GM19099 (cell line): ENCODE results near the gene DPH7.

Source experiments
- POLR2A ChIP-seq: IDR thresholded peaks from 3 replicates; pipeline ENCODE4 v1.6.1; 2011; ENCODE audit warnings: low read depth; ENCODE audit not compliant: insufficient read length; ENCODE audit errors: extremely low read depth

The DPH7 gene

DNA sequence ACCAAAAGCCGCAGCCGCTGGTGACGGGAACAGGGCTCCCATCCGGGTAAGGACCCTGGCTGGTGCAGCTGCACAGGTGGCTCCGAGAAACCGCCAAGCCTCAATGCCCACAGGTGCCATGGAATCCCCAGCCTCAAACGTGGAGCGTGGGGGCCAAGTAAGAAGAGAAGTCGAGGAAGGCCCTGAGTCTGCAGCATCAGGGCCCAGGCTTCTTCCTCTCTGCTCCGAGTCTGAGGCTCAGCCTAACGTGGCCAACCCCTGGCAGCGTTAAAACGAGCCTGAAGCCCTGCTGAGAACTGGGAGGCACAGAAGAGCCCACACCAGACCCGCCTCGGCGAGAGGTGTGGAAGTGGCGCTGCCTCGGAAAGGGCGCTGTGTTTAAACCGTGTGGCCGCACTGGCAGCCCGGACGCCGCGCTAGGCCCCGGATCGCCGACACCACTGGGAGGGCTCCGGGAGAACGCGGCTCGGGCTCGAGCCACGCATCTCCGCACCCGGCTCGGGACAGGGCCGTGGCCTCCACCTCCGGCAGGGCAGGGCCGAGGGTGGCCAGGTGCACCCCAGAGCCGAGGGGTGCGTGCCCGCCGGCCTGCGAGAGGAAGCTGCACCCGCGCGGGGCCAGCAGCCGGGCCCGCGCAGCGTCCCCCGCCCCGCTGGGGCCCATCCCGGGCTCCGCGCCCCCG lies 10.9 kb upstream of the DPH7 start:
- no peak for TF ChIP-seq POLR2A

DNA sequence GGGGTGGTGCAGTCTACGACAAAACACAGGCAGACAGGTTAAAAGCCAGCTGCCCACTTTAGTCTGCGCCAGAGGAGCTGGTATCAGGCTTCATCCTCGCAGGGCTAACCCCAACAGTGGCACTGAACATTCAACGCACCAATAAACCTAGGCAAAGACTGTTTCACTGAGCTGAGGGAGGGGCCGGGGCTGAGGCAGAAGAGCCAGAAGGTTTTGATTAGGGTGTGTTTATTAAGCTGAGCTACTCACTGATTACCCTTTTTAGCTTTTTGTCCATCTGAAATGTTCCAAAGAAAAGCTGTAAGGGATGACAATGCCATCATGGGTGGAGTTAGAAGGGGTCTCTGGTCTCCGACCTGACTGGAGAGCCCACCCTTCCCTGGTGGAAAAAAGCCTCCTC lies 10.2 kb upstream of the DPH7 start:
- TF ChIP-seq POLR2A = no peak

DNA sequence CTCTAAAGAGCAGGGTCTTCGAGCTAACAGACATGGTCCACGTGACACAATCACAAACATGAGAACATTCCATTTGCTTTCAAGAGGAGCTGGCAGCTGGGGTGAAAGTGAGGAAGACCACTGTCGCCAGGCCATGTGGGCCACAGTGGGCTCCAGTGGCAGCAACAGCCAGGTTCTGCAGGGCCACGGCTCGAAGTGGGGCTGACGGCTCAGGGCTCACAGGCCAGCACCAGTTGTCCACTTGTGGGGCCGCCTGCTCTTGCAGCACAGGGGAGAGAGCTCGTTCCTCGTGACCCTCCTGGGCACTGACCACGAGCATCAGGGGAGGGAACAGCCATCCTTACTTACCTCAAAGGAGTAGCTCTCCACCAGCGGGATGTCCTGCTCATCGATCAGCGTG lies 9.6 kb upstream of the DPH7 start:
- no peak for TF ChIP-seq POLR2A

DNA sequence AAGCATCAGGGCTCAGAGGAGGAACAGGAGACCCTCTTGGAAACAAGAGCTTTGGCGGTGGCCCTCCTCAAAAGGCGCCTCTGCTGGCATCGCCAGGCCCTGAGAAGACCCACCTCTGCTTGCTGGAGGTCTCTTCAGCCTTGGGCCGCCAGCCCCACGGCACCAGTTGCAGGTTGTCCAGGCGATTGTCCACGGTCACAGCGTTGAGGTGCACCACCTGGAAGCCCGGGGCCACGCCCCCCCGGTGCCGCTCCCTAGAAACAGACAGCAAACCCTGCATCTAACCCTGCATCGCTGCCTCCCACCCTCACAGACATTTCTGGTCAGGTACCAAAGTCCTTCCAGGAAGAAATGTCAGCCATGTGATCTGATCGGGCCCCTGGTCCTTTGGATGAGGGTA lies 8.1 kb upstream of the DPH7 start:
- TF ChIP-seq POLR2A = no peak

DNA sequence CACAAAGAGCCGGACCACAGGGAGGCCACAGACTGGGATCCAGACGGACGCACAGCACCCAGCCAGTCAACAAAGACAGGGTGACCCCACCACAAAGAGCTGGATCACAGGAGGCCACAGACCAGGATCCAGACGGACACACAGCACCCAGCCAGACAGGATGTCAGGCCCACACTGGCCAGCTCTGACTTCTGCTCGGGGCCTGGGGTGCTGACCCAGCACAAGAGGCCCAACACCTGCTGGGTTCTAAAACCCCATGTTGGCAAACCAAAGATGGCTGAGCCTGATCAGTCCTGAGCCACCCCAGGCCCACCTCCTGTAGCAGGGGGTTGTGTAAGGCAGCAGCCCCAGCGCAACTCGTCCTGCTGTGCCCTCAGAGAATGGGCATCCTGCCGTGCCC lies 5.2 kb upstream of the DPH7 start:
- no peak for TF ChIP-seq POLR2A

DNA sequence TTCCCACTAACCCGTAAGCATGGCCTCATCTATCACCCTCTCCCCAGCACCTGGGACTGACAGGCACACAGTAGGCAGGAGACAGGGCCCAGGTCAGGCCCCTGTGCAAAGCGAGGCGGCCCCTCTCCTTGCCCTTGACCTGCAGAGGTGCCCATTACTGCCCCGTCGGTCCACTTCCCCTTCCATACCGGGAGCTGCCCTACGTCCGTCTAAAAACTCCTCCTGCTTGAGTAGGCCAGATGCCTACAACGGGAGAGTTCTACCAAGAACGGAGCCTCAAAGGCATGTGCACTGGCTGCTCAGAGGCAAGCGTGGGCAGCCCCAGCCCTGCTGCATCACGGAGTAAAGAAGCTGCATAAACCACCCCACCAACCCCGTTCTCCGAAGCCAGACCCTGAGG lies 4.6 kb upstream of the DPH7 start:
- no peak for TF ChIP-seq POLR2A

DNA sequence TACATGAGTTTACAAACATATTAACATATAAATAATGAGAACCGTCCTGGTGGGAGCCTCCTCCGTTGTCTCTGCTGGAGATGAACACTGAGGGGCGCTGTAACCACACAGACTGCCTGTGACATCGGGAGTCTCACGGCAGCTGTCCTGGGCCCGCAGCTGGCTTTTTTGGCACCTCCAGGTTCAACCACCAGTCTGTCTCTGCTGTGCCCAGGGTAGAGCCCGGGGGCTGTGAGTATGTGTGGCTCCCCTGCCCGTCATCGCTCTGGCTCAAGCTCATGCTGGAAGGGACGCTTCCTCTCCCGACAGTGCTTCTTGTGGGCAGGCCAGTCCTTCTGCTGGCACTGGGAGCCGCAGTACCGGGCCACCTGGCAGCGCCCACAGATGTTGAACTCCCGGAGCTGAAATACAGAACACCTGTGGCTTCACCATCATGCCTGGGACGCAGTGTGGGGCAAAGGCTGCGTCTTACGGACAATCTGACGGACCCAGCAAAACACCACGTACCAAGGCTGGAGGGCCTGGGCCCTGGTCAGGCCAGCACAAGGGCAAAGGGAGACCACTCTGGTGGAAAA lies 3.6 kb upstream of the DPH7 start:
- no peak for TF ChIP-seq POLR2A

DNA sequence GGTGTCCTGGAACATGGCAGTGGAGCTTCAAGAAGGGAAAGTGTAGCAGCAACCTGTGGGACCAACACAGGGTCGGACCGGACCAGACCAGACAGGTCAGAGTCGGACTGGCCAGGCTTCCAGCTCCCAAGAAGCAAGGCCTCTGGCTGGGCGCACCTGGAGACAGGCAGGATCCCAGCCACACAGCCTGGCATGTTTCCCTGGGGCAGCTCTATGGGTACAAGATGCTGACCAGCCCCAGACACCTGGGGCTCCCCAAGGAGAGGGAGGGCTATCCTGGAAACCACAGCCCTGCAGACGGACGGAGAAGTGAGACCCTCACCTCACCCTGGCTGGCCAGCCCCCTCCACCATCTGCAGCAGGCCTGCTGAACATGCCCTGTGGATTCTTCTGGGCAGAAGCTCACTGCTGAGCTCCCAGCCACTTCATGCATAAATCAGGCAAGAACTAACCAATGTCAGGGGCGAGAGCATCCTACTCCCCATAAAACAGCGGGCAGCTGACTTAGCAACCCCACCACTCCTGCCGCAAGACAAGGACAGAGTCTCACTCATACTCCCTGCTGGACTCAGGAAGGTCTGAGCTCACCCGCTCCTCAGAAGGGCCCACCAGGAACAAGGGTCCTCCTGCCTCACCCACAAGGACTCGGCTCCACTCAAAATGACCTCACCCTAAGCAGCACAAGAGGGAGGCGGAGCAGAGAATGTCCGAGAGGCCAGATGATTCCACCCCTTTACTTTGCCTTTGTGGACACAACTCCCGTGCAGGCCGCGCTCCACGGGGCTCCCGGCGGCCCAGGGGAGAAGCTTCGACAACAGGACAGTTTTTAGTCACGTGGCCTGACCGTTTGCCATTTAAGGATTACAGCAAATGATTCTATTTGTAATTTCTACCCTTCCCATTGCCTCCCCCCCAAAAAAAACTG lies 2.9 kb upstream of the DPH7 start:
- no peak for TF ChIP-seq POLR2A

DNA sequence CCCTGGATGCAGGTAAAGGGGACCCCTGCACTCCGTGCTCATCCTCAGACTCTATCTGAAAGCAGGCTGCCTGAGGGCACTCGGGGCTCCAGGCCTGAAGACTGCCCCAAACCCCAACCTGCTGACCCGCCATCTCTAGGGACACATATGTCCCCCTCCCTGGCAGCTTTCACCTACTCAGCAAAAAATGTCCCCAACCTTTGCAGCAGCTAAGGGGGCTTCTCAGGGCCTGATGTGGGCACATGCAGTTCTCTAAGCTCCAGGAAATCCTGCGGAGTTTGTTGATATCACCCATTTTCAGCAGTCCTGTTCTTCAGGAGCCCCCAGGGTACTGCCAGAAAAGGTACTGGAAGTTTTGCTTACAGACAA lies 2.2 kb upstream of the DPH7 start:
- no peak for TF ChIP-seq POLR2A

DNA sequence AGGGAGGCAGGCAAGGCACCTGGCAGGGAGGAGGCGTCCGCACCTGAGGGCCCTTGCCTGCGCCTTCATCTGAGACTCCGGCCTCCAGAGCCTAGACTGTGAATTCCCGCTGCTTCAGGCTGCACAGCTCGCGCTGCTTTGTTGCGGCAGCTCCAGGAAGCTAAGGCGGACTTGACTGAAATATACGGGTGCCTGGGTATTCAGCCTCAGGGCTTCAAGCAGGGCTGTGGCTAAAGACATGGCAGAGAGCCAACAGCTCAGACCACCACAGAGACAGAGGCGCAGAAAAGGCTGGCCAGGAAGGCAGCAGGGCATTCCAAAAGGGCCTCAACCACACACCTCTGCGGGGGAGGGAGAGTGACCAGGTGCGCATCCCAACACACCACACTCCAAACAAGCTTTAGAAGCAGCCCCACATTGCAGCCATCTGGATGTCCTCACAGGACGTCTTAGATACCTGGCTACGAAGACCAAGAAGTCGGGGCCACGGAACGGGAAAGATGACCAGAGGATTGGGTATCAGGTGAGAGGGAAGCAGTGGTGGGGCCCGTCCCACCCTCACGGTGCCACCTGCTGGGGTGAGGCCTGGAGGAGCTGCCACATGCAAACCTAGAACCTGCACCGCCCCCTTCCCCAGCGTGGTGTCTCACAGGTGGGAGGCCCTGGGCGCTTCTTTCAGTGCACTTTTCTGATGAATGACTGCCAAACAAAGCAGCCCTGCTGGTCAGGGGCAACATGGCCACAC lies 1.7 kb upstream of the DPH7 start:
- no peak for TF ChIP-seq POLR2A

DNA sequence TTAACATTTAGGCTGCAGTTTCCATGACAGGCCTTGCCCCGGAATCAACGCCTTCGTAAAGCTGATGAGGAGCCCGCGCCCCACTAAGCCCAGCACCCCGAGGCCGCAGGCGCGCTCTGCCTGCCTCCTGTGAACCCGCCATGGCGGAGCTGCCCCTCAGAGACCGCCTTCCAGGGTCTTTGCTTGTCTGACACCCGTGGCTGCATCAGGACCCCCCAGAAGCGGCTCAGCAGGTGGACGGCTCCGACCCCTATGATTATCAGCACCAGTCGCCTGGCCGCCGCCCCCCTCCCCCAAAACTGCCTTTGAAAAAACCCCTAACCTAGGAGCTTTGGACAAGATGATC lies 507 bp upstream of the DPH7 start:
- TF ChIP-seq POLR2A = no peak

DNA sequence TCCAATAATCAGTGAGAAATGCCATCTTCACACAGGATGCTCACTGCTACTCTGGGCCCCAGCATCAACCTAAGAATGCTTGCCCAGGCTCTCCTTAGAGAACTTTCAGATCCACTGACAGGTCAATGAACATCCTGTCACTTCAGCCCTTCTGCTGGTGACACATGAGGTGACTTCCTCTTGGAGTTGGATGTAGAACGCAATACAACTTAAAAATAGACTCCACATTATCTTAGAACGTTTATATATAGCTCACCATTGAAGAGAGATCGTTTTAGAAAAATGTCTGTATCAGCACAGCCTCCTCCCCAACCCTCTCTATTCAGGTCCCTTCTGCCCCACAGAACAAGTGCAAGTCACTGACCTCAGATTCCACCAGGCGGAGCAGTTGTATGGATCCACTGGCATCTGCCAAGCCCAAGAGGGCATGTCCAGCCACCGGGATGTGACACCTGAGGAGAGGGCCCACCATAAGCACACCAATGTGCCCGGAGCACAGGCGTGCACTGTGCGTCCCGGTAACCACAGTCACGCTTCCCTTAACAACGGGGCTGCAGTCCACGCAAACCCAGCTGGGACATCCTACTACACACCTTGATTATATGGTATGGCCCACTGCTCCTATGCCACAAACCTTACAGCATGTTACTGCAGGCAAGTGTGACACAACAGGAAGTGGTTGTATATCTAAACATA lies 2.9 kb downstream of the DPH7 start:
- TF ChIP-seq POLR2A = no peak

DNA sequence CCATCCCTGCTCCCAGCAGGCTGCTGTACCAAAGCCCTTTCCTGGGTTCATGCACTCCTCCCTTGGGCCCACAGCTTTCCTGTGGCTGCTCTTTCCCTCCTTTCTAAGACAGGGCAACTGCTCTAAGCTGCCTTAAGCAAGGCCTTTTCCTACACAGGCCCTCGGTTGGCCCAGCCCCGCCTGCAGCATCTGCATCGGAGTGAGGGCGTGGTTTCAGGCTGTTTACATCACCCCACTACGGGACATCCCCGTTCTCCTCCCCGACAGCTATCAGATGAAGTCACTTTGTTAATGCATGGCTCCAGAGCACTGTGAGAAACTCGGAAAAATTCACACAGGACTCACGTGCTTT lies 3.4 kb downstream of the DPH7 start:
- TF ChIP-seq POLR2A = no peak

DNA sequence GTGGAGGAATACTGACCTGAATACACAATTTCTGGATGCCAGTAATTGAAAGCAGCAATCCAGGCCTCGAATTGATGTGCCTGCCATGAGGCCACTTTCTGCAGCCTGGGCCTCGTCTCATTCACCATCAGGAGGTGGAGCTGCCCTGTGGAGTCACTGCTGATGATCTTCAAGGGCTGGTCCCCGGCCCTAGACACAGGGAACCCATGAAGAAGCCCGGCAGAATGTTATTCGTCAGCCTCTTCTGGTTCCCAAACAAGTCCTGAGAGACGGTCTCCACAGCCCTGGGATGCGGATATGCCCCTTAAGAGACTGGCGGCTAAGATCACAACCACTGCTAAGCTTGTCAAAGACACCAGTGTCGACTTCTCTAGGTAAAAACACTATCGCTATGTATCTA lies 4.5 kb downstream of the DPH7 start:
- no peak for TF ChIP-seq POLR2A

DNA sequence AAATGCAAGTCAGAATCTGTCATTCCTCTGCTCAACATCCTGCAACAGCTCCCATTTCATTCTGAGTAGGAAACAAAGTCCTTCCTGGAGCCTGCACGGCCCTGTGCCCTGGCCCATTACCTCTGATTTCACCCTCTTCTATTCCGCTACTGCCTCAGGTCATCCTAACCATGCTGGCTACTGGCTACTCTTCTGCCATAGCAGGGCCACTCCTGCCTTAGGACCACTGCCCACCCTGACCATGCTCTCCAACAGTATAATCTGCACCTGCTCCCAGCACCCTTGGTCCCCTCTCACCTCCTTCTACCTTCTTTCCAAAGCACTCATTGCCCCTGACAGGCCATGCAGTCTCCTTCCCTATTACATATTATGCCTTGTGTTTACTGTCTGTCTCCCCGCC lies 8.2 kb downstream of the DPH7 start:
- no peak for TF ChIP-seq POLR2A
